Renal pelvis (tissue), 4 donors: ENCODE data around the gene NANOS3. TPM values are rescaled to one million over a fixed set of nuclear protein-coding genes. Genes with fewer than 3 reads are reported as not detected.
A peak's percentile ranks its signal among the peaks of the same experiment; 100 is the strongest.
"Not testable (repeated sequence)": the region's sequence is repeated elsewhere in the genome, so short reads cannot be mapped to it uniquely, and the experiment has no call there.

Experiments used
- DNase-seq: peaks from one replicate; pipeline ENCODE4 v3.0.0-alpha.2; 2013
- polyA plus RNA-seq, 3 donors: library from polyadenylated mRNA; unstranded; fragments of 120-200 nt; gene quantifications; one replicate each; pipeline ENCODE4 v1.2.1, GENCODE V29; 2013; ENCODE audit not compliant: insufficient read length in 3 of 3

Gene NANOS3
- polyA plus RNA-seq, 3 donors = 1.6 to 2.5 (median 1.6) TPM

DNA sequence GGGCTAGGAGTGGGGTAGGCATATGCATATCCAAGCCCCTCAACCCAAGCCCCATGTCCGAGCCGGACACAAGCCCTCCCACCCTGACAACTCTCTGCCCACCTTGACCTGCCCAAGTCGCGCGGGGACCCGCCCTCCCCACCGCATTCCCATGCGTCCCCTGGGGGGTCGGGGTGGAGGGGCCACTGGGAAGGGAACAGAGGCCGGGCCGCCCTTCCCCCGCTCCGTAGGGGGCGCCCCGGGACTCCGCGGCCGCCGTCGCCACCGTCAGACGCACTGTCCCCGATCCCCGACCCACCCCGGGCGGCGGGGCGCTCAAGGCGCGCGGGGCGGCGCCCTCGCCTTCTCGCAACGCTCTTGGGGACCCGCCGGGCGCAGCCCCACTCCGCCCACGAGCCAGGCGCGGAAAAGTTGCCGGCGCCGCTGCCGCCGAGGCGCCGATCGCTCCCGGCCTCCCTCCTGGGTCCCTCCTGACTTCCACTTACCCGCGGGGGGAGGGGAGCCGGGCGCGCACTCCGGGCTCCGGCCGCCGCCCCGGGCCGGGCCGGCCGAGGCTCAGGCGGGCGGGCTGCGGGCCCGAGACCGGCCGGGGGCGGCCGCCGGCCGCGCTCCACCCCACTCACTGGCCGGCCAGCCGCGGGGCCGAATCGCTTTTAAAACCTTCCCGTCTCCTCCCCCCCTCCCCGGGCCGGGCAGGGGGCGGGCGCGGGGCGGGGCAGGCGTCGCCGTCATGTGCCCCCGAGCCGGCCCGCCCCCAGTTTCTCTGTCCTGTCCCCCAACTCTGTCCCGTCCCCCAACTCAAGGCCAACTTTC, 34.4 kb upstream of the NANOS3 start:
- no peak for DNase-seq

GRCh38 chr19:13843104-13843921, 33.6 kb upstream of the NANOS3 start:
- DNase-seq = no peak

DNA sequence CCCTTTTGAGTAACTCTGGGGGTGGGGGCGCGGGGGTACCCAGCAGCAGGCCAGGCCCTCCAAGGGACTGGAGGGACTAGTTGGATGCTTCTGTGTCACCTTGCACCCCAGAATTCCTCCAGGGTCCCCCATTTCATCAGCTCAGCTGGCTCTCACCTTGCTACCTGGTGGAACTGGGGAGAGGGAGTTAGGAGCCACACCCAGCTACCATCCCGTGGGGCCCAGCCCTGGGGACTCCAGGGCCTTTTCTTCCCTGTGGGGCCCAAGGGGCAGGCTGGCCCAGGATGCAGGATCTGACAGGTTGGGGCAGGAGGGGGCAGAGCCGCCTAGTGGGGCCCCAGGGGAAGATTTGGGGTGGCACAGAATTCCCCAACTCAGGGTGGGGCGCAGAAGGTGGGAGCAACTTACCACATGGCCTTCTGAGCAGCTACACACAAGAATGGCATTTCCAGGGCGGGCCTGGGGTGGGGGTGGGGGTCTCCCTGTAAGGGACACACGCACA, 32.8 kb upstream of the NANOS3 start:
- DNase-seq = no peak

GRCh38 chr19:13846557-13847406, 30.2 kb upstream of the NANOS3 start:
- peak; percentile 95 for DNase-seq

GRCh38 chr19:13847407-13848339, 29.3 kb upstream of the NANOS3 start:
- peak; percentile 93 for DNase-seq

DNA sequence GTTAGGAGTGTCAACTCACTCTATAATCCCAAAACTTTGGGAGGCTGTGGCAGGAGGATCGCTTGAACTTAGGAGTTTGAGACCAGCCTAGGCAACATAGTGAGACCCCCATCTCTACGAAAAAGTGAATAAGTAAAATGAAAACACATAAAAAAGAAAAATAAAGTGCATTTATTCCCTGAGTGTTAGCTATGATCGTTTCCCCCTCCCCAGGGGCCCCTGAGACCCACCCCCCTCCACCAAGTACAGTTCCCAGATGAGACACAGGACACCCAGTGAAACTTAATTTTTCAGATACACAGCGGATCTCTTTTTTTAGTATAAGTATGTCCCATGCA, 28.6 kb upstream of the NANOS3 start:
- DNase-seq = no peak

- DNase-seq = no peak
These were observed 27.9 kb upstream of the NANOS3 start for GRCh38 chr19:13848798-13849676.

- no peak for DNase-seq
These were observed 26.7 kb upstream of the NANOS3 start for GRCh38 chr19:13849991-13850909.

- no peak for DNase-seq
These were observed 25.8 kb upstream of the NANOS3 start for GRCh38 chr19:13850910-13851733.

DNA sequence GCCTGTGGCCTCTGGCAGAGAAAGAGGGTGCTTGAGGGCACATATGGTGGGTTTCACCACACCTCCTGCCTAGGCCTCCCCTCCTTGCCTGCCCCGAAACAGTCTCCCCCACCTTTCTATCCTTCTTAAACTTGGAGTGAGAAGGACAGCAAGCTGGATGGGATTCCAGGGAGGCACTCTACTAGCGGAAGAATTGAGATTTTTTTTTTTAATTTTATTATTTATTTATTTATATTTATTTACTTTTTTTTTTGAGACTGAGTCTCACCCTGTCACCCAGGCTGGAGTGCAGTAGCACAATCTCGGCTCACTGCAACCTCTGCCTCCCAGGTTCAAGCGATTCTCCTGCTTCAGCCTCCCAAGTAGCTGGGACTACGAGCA, 25.2 kb upstream of the NANOS3 start:
- DNase-seq = not testable (repeated sequence)

- DNase-seq = not testable (repeated sequence)
These were observed 24.7 kb upstream of the NANOS3 start for GRCh38 chr19:13852171-13852707.

DNA sequence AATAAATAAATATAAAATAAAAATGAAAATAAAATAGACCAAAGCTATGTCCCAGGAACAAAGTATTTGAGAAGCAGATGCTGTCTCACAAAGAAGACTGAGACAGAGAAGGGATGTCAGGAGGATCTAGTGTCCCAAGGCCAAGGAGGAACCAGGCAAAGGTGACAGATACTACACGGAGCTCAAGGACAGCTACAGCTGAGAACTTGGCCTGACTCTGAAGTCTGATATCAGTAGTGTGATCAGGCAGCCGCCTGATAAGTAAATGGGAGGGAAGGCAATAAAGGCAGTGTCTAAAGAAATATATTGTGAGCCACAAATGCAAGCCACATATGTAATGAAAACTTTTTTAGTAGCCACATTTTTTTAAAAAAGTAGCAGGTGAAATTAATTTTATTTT, 20.4 kb upstream of the NANOS3 start:
- DNase-seq = no peak

- no peak for DNase-seq
These were observed 17.5 kb upstream of the NANOS3 start for GRCh38 chr19:13859361-13859880.

DNA sequence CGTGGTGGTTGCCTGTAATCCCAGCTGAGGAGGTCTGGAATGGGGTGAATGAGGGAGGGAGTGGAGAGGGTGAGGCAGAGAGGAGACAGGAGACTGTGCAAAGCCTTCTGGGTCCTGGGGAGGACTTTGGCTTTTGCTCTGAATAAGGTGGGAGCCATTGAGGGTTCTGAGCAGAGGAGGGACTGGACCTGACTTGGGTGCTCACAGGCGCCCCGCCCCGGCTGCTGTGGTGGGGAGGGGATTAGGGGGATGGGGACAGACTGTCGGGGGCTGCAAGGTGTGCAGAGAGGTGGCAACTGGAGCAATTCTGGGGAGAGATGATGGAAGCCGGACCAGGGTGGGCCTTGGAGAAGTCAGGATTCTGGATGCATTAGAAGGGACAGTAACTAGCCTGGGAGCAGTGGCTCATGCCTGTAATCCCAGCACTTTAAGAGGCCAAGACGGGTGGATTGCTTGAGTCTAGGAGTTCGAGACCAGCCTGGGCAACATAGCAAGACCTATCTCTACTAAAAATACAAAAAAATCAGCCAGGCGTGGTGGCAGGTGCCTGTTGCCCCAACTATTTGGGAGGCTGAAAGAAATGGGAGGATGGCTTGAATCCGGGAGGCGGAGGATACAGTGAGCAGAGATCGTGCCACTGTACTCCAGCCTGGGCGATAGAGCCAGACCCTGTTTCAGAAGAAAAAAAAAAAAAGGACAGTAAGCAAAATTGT, 16.1 kb upstream of the NANOS3 start:
- DNase-seq = no peak

DNA sequence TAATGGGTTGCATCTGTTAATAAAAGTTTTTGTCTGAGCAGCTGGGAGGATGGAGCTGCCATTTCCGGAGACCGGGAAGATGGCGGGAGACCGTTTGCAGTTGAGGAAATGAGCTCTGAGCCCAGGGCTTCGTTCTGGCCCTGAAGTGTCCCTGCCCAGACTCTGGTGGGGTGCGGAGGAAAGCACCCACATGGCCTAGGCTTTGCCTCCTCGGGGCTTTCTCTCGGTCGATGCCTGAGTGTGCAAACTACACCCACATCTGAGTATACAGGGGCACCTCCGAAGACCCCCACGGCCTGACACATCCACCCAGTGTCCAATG, 15.6 kb upstream of the NANOS3 start:
- DNase-seq = no peak

DNA sequence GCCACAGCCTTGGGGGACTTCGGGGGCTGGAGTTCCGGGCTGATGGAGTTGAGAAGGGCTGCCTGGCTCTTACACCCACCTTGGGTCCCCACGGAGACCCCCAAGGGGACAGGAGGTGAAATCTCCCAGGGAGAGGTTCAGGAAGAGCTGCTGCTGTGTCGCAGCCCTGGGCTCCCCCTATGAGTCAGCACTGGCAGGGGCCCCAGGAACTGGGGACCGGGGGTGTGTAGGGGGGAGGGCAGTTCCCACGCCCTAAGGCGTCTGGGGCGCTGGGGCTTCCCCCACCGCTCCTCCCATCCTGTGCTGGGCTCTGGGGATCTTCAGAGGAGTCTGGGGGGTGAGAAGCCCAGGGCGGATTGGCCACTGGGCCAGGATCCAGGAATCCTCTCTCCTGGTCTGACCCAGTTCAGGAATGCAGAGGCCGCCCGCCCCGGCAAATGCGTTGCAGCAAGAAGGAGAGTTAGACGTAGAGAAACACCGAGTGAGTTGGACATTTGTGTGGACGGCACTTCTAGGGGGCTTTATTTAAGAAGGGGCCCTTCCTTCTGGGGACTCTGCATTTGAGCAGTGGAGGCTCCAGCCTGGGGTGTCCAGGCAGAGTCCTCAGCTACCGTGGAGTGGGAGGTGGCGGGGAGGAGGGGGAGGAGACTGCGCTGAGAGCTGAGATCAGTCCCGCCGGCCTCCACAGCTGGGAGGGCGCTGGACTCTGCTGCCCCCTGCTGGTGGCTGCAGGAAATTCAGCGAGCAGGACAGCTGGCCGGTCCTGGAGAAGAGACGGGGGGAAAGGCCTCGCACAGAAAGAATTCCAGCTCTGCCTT, 15.0 kb upstream of the NANOS3 start:
- DNase-seq = peak; percentile 92
